Sigmoid colon (tissue), 7 donors: Measurements from ENCODE around the gene TRERF1. TPM values are rescaled to one million over a fixed set of nuclear protein-coding genes. Genes with fewer than 3 reads are reported as not detected.

ENCODE experiments used
- DNase-seq: peaks from one replicate; pipeline ENCODE4 v3.0.0-alpha.2; 2019
- H3K27ac ChIP-seq, 4 donors: fragments of 200-600 bp; sonication (generic); one replicate each; pipeline ENCODE4 v1.5.1; 2016 to 2019; ENCODE audit warnings: mild to moderate bottlenecking in 1 of 4
- H3K27me3 ChIP-seq, 3 donors: fragments of 200-600 bp; sonication (generic); one replicate each; pipeline ENCODE4 v1.5.1; 2019; ENCODE audit warnings: mild to moderate bottlenecking in 1 of 3
- H3K36me3 ChIP-seq, 4 donors: fragments of 200-600 bp; sonication (generic); one replicate each; pipeline ENCODE4 v1.5.1; 2016 to 2019
- H3K4me1 ChIP-seq, 4 donors: fragments of 200-600 bp; sonication (generic); one replicate each; pipeline ENCODE4 v1.5.1; 2017 to 2019
- H3K4me3 ChIP-seq, 4 donors: fragments of 200-600 bp; sonication (generic); one replicate each; pipeline ENCODE4 v1.5.1; 2017 to 2019; ENCODE audit warnings: mild to moderate bottlenecking in 2 of 4, moderate library complexity in 1 of 4
- H3K9me3 ChIP-seq, 4 donors: fragments of 200-600 bp in 3 of 4; sonication (generic) in 3 of 4; one replicate each; pipeline versions ENCODE4 v1.5.1 to v1.6.1; 2013 to 2019
- EP300 ChIP-seq, 4 donors: sonication (generic); formaldehyde crosslinking; IDR thresholded peaks; one replicate each; pipeline ENCODE4 v1.6.1; 2017; ENCODE audit warnings: antibody characterized with exemption in 4 of 4
- POLR2A ChIP-seq, 2 donors: fragments of 450-650 bp; IDR thresholded peaks; one replicate each; pipeline ENCODE4 v1.6.1; 2016; ENCODE audit warnings: antibody characterized with exemption in 2 of 2, mild to moderate bottlenecking in 2 of 2, moderate library complexity in 2 of 2
- POLR2AphosphoS5 ChIP-seq, 4 donors: sonication (generic); formaldehyde crosslinking; IDR thresholded peaks; one replicate each; pipeline ENCODE4 v1.6.1; 2017; ENCODE audit warnings: antibody characterized with exemption in 4 of 4
- WGBS, 2 donors: extraction: QIAGEN DNeasy Blood & Tissue Kit; methylation state at CpG; one replicate each; pipeline ENCODE4 v1.1.7; 2013; 5-methylcytosine and 5-hydroxymethylcytosine counted together
- intact Hi-C: fragments of 100-400 bp; cut with DNase I; formaldehyde crosslinking; loops from one replicate; pipeline ENCODE4 v1.15.1; 2023
- polyA plus RNA-seq, 3 donors: library from polyadenylated mRNA; stranded (reverse); fragments of 200-250 nt; gene quantifications; one replicate each; pipeline ENCODE4 v1.2.3, GENCODE V29; 2013
- total RNA-seq, 4 donors: library from RNA; depleted of rRNA; stranded (reverse); fragments of >200 nt; gene quantifications; one replicate each; pipeline ENCODE4 v1.1.0, GENCODE V29; 2016
- TF ChIP-seq, protein P1 (sequence below), 4 experiments: fragments of 450-650 bp in 3 of 4; fragments of 200-600 bp in 1 of 4; IDR thresholded peaks; one replicate each; pipeline ENCODE4 v1.5.1; 2016 to 2019; ENCODE audit warnings: antibody characterized with exemption in 4 of 4, mild to moderate bottlenecking in 3 of 4, moderate library complexity in 2 of 4
- donor health status: healthy with polysubstance abuse.
- donor health status: Bipolar disorder and iron deficiency.
- donor health status: healthy.

Gene TRERF1
- total and polyA plus RNA-seq, 7 donors, result 0.46 to 10.5 (median 4.6) TPM

DNA sequence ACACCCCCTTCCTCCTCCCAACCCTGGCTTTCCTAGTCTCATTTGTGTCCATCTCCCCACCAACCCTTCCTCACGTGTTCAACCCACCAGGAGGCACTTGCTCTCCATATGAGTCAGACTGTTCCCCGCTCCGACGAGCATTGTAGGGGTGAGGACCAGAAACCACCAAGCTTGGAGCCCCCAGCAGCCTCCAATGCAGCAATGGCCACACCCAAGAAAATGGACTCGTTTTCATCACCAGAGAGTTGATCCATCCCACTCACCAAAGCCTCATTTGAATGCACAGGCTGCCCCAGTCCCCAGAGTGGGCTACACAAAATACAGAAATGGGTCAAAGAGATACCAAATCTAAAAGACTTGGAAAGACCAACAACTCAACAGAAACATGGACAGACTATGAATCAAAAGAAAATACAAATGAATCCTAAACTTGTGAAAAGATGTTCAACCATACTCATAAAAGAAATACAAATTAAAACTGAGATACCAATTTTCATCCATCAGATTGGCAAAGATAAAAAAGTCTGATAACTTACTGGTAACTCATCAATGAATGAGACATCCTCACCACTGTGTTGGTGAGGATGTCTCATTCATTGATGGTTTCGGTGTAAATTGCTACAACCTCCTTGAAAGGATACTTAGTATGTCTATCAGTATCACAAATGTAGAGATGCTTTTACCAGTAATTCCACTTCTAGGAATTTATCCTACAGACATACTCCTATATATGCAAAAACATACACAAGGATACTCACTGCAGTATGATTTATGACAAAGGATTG is 68.1 kb downstream of the TRERF1 start:
- WGBS, 2 donors, result 84% methylated on average over 6 of the region's 6 CpGs
- H3K27ac ChIP-seq, result no peak overlapping the region
- intact Hi-C loops, result no loop called here
- no peaks in the 10 kb centered on the region for H3K27me3 ChIP-seq
- no peaks in the 10 kb centered on the region for H3K9me3 ChIP-seq
- TF ChIP-seq, protein P1, sequence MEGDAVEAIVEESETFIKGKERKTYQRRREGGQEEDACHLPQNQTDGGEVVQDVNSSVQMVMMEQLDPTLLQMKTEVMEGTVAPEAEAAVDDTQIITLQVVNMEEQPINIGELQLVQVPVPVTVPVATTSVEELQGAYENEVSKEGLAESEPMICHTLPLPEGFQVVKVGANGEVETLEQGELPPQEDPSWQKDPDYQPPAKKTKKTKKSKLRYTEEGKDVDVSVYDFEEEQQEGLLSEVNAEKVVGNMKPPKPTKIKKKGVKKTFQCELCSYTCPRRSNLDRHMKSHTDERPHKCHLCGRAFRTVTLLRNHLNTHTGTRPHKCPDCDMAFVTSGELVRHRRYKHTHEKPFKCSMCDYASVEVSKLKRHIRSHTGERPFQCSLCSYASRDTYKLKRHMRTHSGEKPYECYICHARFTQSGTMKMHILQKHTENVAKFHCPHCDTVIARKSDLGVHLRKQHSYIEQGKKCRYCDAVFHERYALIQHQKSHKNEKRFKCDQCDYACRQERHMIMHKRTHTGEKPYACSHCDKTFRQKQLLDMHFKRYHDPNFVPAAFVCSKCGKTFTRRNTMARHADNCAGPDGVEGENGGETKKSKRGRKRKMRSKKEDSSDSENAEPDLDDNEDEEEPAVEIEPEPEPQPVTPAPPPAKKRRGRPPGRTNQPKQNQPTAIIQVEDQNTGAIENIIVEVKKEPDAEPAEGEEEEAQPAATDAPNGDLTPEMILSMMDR (IDR thresholded peaks at IDR 0.05), result no peak
- TF ChIP-seq POLR2A (IDR thresholded peaks at IDR 0.05) (no peak), EP300 (IDR thresholded peaks at IDR 0.05) (no peak), POLR2AphosphoS5 (IDR thresholded peaks at IDR 0.05) (no peak)
- no peaks in the 10 kb centered on the region for H3K36me3 ChIP-seq
- H3K4me1 ChIP-seq, result no peaks in the 10 kb centered on the region
- no peak for DNase-seq
- no peak overlapping the region for H3K4me3 ChIP-seq

DNA sequence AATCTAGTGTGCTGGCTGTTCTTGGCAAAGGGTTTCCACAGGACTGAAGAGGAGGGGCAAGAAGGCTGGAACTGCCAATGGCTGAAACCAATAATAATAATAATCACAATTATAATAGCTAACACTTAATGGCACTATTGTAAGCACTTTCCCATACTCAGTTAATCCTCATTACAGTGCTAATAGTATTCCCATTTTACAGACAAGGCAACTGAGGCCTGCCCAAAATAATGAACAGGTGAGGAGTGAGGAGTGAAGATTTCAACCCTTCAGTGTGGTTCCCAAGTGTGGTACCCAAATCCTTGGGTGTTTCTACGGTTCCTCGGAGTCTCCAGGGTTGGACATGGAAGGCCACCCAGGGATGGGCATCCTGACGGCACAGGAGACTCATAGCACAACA is 69.9 kb downstream of the TRERF1 start:
- Histone ChIP-seq H3K27me3 (no peaks in the 10 kb centered on the region), H3K27ac (no peak overlapping the region), H3K36me3 (no peaks in the 10 kb centered on the region), H3K4me1 (no peaks in the 10 kb centered on the region), H3K9me3 (no peaks in the 10 kb centered on the region), H3K4me3 (no peak overlapping the region)
- no peak for DNase-seq
- intact Hi-C loops, result no loop called here
- TF ChIP-seq POLR2A (IDR thresholded peaks at IDR 0.05), result no peak
- 97 to 98% methylated on average over 3 of the region's 3 CpGs for WGBS, 2 donors

DNA sequence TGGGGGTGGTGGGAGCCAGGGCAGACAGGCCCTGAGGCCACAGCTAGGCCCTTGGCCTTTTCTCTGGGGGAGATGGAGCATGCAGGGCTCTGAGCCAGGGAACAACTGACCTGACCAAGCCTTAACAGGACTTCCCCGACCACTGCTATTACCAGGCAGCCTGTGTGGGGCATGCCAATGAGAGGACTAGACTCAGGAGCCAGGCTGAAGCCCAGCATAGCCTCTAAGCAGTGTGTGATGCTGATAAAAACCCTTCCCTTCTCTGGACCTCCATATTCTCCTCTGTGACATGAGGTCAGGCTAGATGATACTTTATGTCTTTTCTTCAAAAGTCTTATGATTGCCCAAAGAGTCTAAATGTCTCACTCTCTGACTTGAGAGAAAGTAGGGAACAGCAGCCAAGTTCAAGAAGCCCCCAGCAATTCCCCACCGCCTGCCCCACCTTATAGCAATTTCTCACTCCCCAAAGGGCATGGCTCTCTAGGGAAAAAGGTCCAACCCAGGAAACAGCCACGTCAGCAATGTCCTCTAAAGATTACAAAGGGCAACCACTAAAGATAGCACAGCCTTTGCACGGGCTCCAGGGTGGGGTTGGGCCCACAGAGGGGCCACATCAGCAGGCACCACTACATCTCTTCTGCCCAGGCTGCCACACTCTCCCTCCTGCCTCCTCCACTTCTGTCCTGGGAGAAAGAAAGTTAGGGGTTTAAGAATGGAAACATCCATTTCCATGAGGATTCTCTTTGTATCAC is 71.3 kb downstream of the TRERF1 start:
- H3K27me3 ChIP-seq, result no peaks in the 10 kb centered on the region
- no peak overlapping the region for H3K4me3 ChIP-seq
- WGBS, 2 donors, result 57 to 65% methylated on average over 4 of the region's 4 CpGs
- H3K27ac ChIP-seq, result no peak overlapping the region
- no peaks in the 10 kb centered on the region for H3K36me3 ChIP-seq
- DNase-seq, result peak; percentile 36
- no peak for TF ChIP-seq POLR2A (IDR thresholded peaks at IDR 0.05)
- TF ChIP-seq, protein P1 (IDR thresholded peaks at IDR 0.05), result no peak
- TF ChIP-seq EP300 (IDR thresholded peaks at IDR 0.05), result no peak
- no peak for TF ChIP-seq POLR2AphosphoS5 (IDR thresholded peaks at IDR 0.05)
- no peaks in the 10 kb centered on the region for H3K4me1 ChIP-seq
- intact Hi-C loops, result no loop called here
- H3K9me3 ChIP-seq, result no peaks in the 10 kb centered on the region

DNA sequence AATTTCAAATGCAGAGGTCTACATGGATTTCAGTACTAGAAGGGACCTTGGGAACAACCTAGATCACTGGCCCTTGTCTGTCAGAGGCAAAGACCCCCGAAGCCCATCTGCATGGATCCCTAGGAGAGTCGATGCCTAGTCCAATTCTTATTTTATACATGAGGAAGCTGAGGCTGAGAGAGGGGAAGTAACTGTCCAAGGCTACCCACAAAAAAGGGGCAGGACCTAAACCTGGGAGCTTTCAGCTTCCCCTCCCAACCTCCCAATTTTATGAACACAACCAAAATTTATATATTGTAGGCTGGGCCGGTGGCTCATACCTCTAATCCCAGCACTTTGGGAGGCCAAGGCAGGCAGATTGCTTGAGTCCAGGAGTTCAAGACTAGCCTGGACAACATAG is 73.2 kb downstream of the TRERF1 start:
- Histone ChIP-seq H3K9me3 (no peaks in the 10 kb centered on the region), H3K4me3 (no peak overlapping the region), H3K27ac (no peak overlapping the region), H3K36me3 (no peaks in the 10 kb centered on the region), H3K27me3 (no peaks in the 10 kb centered on the region), H3K4me1 (no peaks in the 10 kb centered on the region)
- TF ChIP-seq POLR2A (IDR thresholded peaks at IDR 0.05) (no peak), POLR2AphosphoS5 (IDR thresholded peaks at IDR 0.05) (no peak), EP300 (IDR thresholded peaks at IDR 0.05) (no peak)
- TF ChIP-seq, protein P1 (IDR thresholded peaks at IDR 0.05), result no peak
- DNase-seq, result no peak
- WGBS, 2 donors, result 47 to 75% methylated on average over 3 of the region's 3 CpGs
- intact Hi-C loops, result no loop called here

DNA sequence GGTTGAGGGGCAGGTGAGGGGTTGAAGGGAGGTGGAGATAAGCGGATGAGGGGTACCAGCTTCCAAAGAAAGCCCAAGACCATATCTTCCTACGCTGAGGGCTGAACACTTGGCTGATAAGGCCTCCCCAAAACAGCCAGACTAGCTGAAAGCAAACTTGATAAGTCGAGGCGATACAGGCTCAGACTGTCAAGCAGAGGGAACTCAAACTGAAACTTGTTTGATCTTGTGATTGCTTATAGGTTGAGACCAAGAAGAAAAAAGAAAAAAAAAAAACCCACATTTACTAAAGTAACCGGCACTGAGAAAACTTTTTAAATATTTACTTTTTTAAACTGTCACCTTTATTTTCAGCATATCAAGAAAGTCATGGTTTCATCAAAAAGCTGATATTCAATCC is 73.6 kb downstream of the TRERF1 start:
- H3K9me3 ChIP-seq, result no peaks in the 10 kb centered on the region
- no peak overlapping the region for H3K27ac ChIP-seq
- no peaks in the 10 kb centered on the region for H3K27me3 ChIP-seq
- DNase-seq, result peak; percentile 24
- TF ChIP-seq, protein P1 (IDR thresholded peaks at IDR 0.05), result no peak
- TF ChIP-seq POLR2AphosphoS5 (IDR thresholded peaks at IDR 0.05), result no peak
- no peak for TF ChIP-seq EP300 (IDR thresholded peaks at IDR 0.05)
- WGBS, 2 donors, result 67 to 87% methylated on average over 5 of the region's 5 CpGs
- H3K4me1 ChIP-seq, result no peaks in the 10 kb centered on the region
- H3K4me3 ChIP-seq, result no peak overlapping the region
- intact Hi-C loops, result no loop called here
- H3K36me3 ChIP-seq, result no peaks in the 10 kb centered on the region
